ENCODE results near the gene CYP17A1. TPM values are rescaled to one million over a fixed set of nuclear protein-coding genes. Genes with fewer than 3 reads are reported as not detected.
"Not testable (repeated sequence)": the region's sequence is repeated elsewhere in the genome, so short reads cannot be mapped to it uniquely, and the experiment has no call there.

Gene CYP17A1
- not detected in 2 replicates for total RNA-seq

GRCh38 chr10:102837230-102837721 lies at the start of gene CYP17A1:
CYP17A1 (minus strand) TSS chr10:102837413; CDS start chr10:102837361, 52 bp downstream.
- peaks cover 13% of the 10 kb centered on the region for H3K27me3 Mint-ChIP-seq
- intact Hi-C loops (cut with micrococcal nuclease), result loop anchor here (10.0 kb wide), 1 partner anchor 498 kb away; no protein-coding TSS in a partner anchor
- no peak within 1 kb of the TSS for H3K4me3 Mint-ChIP-seq
- peaks cover 5% of the 10 kb centered on the region for H3K4me1 Mint-ChIP-seq
- no peaks in the 10 kb centered on the region for H3K36me3 Mint-ChIP-seq (ENCODE audit: low read depth)
- no peaks in the 10 kb centered on the region for H3K9me3 Mint-ChIP-seq
- DNase-seq, result no peak
- H3K27ac Mint-ChIP-seq, result no peak within 1 kb of the TSS

DNA sequence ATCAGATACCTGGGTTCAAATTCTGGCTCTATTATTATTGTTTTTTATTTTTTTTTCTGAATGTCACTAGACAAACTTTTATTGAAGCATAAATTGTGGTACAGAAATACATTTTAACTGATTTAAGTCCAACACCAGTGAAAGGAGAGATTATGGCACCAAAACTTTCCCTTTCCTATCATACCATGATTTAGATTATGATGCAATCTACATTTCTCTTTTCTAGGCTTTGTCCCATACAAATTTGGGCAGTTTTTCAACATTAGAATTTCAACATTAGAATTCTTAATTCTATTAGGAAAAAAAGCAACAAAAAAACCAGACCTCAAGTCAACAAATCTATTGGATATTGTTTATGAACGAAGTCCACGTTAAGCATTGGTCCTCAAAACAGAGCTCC lies 43.0 kb upstream of the CYP17A1 start:
- no peak overlapping the region for H3K4me3 Mint-ChIP-seq
- H3K27me3 Mint-ChIP-seq, result no peaks in the 10 kb centered on the region
- no peaks in the 10 kb centered on the region for H3K36me3 Mint-ChIP-seq (ENCODE audit: low read depth)
- intact Hi-C loops (cut with micrococcal nuclease), result no loop called here
- no peaks in the 10 kb centered on the region for H3K4me1 Mint-ChIP-seq
- no peak for DNase-seq
- H3K9me3 Mint-ChIP-seq, result no peaks in the 10 kb centered on the region
- H3K27ac Mint-ChIP-seq, result no peak overlapping the region

- Mint-ChIP-seq H3K9me3 (no peaks in the 10 kb centered on the region), H3K36me3 (ENCODE audit: low read depth) (no peaks in the 10 kb centered on the region), H3K4me1 (no peaks in the 10 kb centered on the region), H3K27ac (no peak overlapping the region), H3K27me3 (peaks cover 4% of the 10 kb centered on the region), H3K4me3 (no peak overlapping the region)
- intact Hi-C loops (cut with micrococcal nuclease), result no loop called here
- no peak for DNase-seq
Observed at GRCh38 chr10:102878629-102879028, 41.4 kb upstream of the CYP17A1 start.

- Mint-ChIP-seq H3K4me1 (no peaks in the 10 kb centered on the region), H3K4me3 (no peak overlapping the region), H3K9me3 (no peaks in the 10 kb centered on the region), H3K27ac (no peak overlapping the region), H3K36me3 (ENCODE audit: low read depth) (no peaks in the 10 kb centered on the region), H3K27me3 (peaks cover 4% of the 10 kb centered on the region)
- DNase-seq, result no peak
- intact Hi-C loops (cut with micrococcal nuclease), result no loop called here
Observed at GRCh38 chr10:102876747-102877153, 39.5 kb upstream of the CYP17A1 start.

GRCh38 chr10:102872163-102872562 lies 35.0 kb upstream of the CYP17A1 start:
- peaks cover 6% of the 10 kb centered on the region for H3K4me1 Mint-ChIP-seq
- intact Hi-C loops (cut with micrococcal nuclease), result no loop called here

DNA sequence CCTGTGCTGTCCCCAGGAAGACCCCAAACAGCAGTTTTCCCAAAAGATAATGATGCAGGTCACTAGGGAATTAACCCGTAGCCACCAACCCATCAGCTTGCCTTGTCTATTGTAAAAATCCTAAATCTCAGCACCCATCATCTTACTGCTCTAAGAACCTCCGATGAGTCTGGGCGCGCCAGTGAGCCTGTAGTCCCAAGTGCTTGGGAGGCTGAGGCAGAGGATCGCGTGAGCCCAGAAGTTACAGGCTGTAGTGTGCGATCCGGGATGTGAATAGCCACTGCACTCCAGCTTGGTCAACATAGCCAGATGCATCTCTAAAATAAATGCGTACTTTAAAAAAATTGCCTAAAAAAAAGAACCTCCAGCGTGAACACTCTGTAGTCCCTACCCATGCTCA lies 33.0 kb upstream of the CYP17A1 start:
- Mint-ChIP-seq H3K36me3 (ENCODE audit: low read depth) (no peaks in the 10 kb centered on the region), H3K4me1 (peaks cover 6% of the 10 kb centered on the region), H3K9me3 (no peaks in the 10 kb centered on the region), H3K27me3 (peaks cover 22% of the 10 kb centered on the region), H3K4me3 (peak overlapping the region; percentile 70), H3K27ac (no peak overlapping the region)
- intact Hi-C loops (cut with micrococcal nuclease), result no loop called here
- DNase-seq, result no peak

More at GRCh38 chr10:102872163-102872562, 35.0 kb upstream of the CYP17A1 start:
- no peak overlapping the region for H3K4me3 Mint-ChIP-seq
- DNase-seq, result no peak
- no peak overlapping the region for H3K27ac Mint-ChIP-seq
- no peaks in the 10 kb centered on the region for H3K9me3 Mint-ChIP-seq
- H3K36me3 Mint-ChIP-seq (ENCODE audit: low read depth), result no peaks in the 10 kb centered on the region
- peaks cover 22% of the 10 kb centered on the region for H3K27me3 Mint-ChIP-seq

- H3K36me3 Mint-ChIP-seq (ENCODE audit: low read depth), result no peaks in the 10 kb centered on the region
- peak; percentile 72 for DNase-seq
- intact Hi-C loops (cut with micrococcal nuclease), result no loop called here
- H3K4me1 Mint-ChIP-seq, result peaks cover 6% of the 10 kb centered on the region
- no peak within 1 kb of the TSS for H3K27ac Mint-ChIP-seq
- H3K27me3 Mint-ChIP-seq, result peaks cover 22% of the 10 kb centered on the region
- no peaks in the 10 kb centered on the region for H3K9me3 Mint-ChIP-seq
- H3K4me3 Mint-ChIP-seq, result peak within 1 kb of the TSS; percentile 76
Observed at GRCh38 chr10:102869258-102870198, 32.3 kb upstream of the CYP17A1 start, which contains the start of gene AS3MT. AS3MT (plus strand) TSS chr10:102869470; CDS start chr10:102869593, 123 bp downstream.

DNA sequence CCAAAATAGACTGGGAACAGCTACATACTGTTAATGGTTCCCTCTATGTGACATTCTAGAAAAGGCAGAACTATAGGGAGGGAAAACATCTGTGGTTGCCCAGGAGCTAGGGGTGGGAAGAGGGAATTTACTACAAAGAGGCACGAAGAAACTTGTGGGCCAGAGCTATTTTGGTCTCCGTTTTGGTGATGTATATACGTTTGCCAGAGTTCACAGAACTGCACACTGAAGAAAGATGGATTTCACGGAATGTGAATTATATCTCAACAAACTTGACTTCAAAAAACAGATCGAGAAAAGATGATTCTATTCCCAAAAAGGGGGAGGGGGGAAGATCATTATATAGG lies 31.7 kb upstream of the CYP17A1 start:
- Mint-ChIP-seq H3K27me3 (peaks cover 18% of the 10 kb centered on the region), H3K9me3 (no peaks in the 10 kb centered on the region), H3K4me1 (peaks cover 6% of the 10 kb centered on the region), H3K4me3 (peak overlapping the region; percentile 76), H3K27ac (no peak overlapping the region), H3K36me3 (ENCODE audit: low read depth) (no peaks in the 10 kb centered on the region)
- intact Hi-C loops (cut with micrococcal nuclease), result no loop called here
- DNase-seq, result no peak

DNA sequence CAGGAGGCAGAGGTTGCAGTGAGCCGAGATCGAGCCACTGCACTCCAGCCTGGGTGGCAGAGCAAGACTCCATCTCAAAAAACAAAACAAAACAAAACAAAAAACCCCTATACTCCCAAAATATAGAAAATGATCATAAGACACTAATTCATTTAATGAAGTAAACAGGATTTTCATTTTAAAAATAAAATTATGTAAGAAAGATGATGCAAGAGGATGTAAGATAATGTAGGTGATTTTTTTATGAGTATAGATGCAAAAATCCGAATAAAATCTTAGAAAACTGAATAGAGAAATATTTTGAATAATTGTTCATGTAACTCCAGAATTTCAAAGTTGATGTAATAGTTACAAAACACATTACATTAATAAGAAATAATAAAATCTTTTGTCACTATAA lies 28.4 kb upstream of the CYP17A1 start:
- Mint-ChIP-seq H3K27me3 (peaks cover 16% of the 10 kb centered on the region), H3K4me3 (no peak overlapping the region), H3K4me1 (peaks cover 6% of the 10 kb centered on the region), H3K27ac (no peak overlapping the region), H3K36me3 (ENCODE audit: low read depth) (peaks cover 4% of the 10 kb centered on the region), H3K9me3 (no peaks in the 10 kb centered on the region)
- intact Hi-C loops (cut with micrococcal nuclease), result no loop called here
- no peak for DNase-seq

GRCh38 chr10:102863660-102864059 lies 26.4 kb upstream of the CYP17A1 start:
- no peak for DNase-seq
- intact Hi-C loops (cut with micrococcal nuclease), result no loop called here
- H3K27me3 Mint-ChIP-seq, result peaks cover 2% of the 10 kb centered on the region
- H3K4me3 Mint-ChIP-seq, result no peak overlapping the region
- peaks cover 10% of the 10 kb centered on the region for H3K36me3 Mint-ChIP-seq (ENCODE audit: low read depth)
- no peak overlapping the region for H3K27ac Mint-ChIP-seq
- no peaks in the 10 kb centered on the region for H3K9me3 Mint-ChIP-seq
- H3K4me1 Mint-ChIP-seq, result no peaks in the 10 kb centered on the region

- Mint-ChIP-seq H3K4me3 (no peak overlapping the region), H3K9me3 (no peaks in the 10 kb centered on the region), H3K4me1 (peaks cover 11% of the 10 kb centered on the region), H3K36me3 (ENCODE audit: low read depth) (peaks cover 10% of the 10 kb centered on the region), H3K27ac (no peak overlapping the region), H3K27me3 (no peaks in the 10 kb centered on the region)
- intact Hi-C loops (cut with micrococcal nuclease), result no loop called here
- DNase-seq, result no peak
Observed at GRCh38 chr10:102859911-102860310, 22.7 kb upstream of the CYP17A1 start.

DNA sequence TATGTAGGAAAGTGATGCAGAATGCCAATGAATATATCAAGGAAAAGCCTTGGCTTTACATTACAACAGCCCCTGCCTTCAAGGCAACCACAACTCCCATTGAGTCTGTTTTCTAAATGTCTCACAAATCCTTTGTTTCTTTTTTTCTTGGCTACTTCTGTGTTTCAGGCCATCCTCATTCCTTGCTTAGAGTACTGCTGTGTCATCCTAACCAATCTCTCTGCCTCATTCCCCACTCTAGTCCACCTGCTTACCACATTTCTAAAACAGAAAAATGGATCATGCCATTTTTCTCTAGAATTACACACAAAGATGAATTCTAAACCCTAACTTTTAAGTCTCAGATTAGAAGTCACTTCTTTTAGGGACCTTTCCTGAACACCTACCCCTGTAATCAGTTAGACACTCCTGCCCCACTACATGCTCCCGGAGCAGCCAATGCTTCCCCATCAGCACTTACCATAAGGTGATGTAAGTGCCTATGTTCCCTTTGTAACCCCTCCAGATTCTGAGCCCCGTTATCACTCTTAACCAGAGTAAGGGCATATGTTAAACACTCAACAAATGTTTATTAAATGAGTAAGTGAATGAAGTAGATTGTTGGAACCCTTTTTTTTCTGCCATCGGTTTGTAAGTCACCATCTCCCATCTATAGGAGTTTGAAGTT lies 19.7 kb upstream of the CYP17A1 start:
- intact Hi-C loops (cut with micrococcal nuclease), result no loop called here
- no peak for DNase-seq
- Mint-ChIP-seq H3K4me3 (no peak overlapping the region), H3K27ac (no peak overlapping the region), H3K9me3 (no peaks in the 10 kb centered on the region), H3K27me3 (no peaks in the 10 kb centered on the region), H3K36me3 (ENCODE audit: low read depth) (peaks cover 6% of the 10 kb centered on the region), H3K4me1 (peaks cover 13% of the 10 kb centered on the region)

- H3K27me3 Mint-ChIP-seq; DNase-seq; H3K36me3 Mint-ChIP-seq (ENCODE audit: low read depth); H3K9me3 Mint-ChIP-seq; H3K27ac Mint-ChIP-seq: not testable (repeated sequence)
- Mint-ChIP-seq H3K4me1 (peaks cover 13% of the 10 kb centered on the region), H3K4me3 (peak overlapping the region; percentile 19)
- intact Hi-C loops (cut with micrococcal nuclease), result loop anchor here (2.0 kb wide), 1 partner anchor 353 kb away; the partner anchor contains the start of genes ACTR1A and SUFU
Observed at GRCh38 chr10:102855731-102856436, 18.7 kb upstream of the CYP17A1 start.
